Astrocyte of the cerebellum (primary cell): ENCODE data around the gene USH1G.
"Not testable (repeated sequence)": the region's sequence is repeated elsewhere in the genome, so short reads cannot be mapped to it uniquely, and the experiment has no call there.

Source experiments
- DNase-seq: peaks from one replicate; pipeline ENCODE4 v3.0.0-alpha.2; 2011; ENCODE audit warnings: low read depth
- H3K4me3 ChIP-seq: 2 replicates; pipeline ENCODE4 v1.5.1; 2011; ENCODE audit warnings: mild to moderate bottlenecking, low read depth, low read length, moderate library complexity
- in situ Hi-C: cut with HindIII; loops from 2 replicates; pipeline ENCODE4 v1.10.0; 2017; ENCODE audit warnings: low sequenced_read_pairs
- TF ChIP-seq, protein P1 (sequence below): IDR thresholded peaks from 2 replicates; pipeline ENCODE4 v1.5.1; 2012; ENCODE audit warnings: low read length, low read depth, moderate library complexity, mild to moderate bottlenecking; ENCODE audit errors: missing control alignments

The USH1G gene

DNA sequence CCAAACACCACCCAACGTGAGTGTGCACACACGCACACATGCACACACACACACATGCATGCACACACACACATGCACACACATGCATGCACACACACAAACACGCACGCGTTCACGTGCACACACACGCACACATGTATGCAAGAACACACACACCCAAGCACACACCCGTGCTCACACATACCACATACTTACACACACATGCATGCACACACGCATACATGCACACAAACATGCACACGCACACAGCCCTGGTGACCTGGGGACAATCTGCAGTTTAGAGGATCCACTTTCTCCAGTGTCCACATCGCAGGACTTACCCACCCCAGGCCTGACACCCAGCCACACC, 6.2 kb downstream of the USH1G start:
- H3K4me3 ChIP-seq = no peak overlapping the region
- in situ Hi-C loops = no loop called here
- TF ChIP-seq, protein P1, sequence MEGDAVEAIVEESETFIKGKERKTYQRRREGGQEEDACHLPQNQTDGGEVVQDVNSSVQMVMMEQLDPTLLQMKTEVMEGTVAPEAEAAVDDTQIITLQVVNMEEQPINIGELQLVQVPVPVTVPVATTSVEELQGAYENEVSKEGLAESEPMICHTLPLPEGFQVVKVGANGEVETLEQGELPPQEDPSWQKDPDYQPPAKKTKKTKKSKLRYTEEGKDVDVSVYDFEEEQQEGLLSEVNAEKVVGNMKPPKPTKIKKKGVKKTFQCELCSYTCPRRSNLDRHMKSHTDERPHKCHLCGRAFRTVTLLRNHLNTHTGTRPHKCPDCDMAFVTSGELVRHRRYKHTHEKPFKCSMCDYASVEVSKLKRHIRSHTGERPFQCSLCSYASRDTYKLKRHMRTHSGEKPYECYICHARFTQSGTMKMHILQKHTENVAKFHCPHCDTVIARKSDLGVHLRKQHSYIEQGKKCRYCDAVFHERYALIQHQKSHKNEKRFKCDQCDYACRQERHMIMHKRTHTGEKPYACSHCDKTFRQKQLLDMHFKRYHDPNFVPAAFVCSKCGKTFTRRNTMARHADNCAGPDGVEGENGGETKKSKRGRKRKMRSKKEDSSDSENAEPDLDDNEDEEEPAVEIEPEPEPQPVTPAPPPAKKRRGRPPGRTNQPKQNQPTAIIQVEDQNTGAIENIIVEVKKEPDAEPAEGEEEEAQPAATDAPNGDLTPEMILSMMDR = no peak
- DNase-seq = no peak

- in situ Hi-C loops = no loop called here
- TF ChIP-seq, protein P1 = no peak
- no peak for DNase-seq
- H3K4me3 ChIP-seq = no peak overlapping the region
These were observed 6.8 kb downstream of the USH1G start for GRCh38 chr17:74916136-74916850.

DNA sequence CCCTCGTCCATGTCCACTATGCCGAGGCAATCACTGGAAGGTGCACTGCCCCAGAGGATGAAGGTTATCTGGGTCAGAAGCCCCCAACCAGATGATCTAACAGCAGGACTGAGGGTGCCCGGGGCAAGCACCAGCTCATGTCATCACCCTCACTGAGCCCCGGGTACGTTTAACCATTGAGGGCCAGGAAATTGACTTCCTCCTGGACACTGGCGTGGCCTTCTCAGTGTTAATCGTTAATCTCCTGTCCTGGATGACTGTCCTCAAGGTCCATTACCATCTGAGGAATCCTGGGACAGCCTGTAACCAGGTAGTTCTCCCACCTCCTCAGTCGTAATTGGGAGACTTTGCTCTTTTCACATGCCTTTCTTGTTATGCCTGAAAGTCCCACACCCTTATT, 11.6 kb downstream of the USH1G start:
- H3K4me3 ChIP-seq, DNase-seq, in situ Hi-C loops: not testable (repeated sequence)

GRCh38 chr17:74909097-74909496, 14.0 kb downstream of the USH1G start:
- H3K4me3 ChIP-seq, in situ Hi-C loops, DNase-seq: not testable (repeated sequence)

DNA sequence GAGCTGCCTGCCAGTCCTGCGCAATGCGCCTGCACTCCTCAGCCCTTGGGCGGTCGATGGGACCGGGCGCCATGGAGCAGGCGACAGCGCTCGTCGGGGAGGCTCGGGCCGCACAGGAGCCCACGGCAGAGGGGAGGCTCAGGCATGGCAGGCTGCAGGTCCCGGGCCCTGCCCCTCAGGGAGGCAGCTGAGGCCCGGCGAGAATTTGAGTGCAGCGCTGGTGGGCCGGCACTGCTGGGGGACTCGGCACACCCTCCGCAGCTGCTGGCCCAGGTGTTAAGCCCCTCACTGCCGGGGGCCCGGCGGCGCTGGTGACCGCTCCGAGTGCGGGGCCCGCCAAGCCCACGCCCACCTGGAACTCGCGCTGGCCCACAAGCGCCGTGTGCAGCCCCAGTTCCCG, 16.0 kb downstream of the USH1G start:
- no peak for DNase-seq
- no peak overlapping the region for H3K4me3 ChIP-seq
- TF ChIP-seq, protein P1 = no peak
- in situ Hi-C loops = no loop called here

- in situ Hi-C loops, H3K4me3 ChIP-seq, DNase-seq: not testable (repeated sequence)
These were observed 16.8 kb downstream of the USH1G start for GRCh38 chr17:74906214-74906793.

DNA sequence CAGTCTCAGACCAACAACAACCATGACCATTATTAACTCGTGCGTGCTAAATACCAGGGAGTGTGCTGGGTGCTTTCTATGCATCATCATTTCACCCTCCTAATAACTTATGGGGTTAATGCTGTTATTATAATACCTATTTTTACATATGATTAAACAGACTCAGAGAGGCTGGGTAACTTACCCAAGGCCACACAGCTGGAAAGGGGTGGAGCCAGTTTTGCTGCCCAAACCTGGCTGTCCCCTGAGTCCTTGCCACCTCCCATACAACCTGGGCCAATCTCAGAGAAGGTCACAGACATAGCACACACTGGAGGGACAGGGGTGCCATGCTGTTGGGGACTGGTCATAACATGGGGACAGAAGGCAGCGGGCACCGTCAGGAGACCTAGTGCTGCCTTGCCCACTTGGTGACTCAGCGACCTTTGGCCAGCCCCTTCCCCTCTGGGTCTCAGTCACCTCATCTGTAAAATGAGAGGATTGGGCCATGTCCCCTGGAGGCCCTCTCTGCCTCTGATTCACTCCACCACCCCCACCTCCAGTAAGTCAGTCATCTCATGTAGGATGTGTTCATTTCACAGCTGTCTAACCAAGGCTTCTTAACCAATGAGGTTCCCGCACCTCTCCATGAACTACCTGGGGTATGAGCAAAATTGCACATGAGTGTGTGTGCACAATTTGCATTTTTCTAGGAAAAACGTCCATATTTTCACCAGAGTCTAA, 18.2 kb downstream of the USH1G start:
- in situ Hi-C loops = no loop called here
- H3K4me3 ChIP-seq = no peak overlapping the region
- TF ChIP-seq, protein P1 = no peak
- no peak for DNase-seq

- TF ChIP-seq, protein P1 = no peak
- no peak overlapping the region for H3K4me3 ChIP-seq
- no peak for DNase-seq
- in situ Hi-C loops = no loop called here
These were observed 19.4 kb downstream of the USH1G start for GRCh38 chr17:74903671-74904070.
